GM12878 (cell line): ENCODE data around the gene LAMA2. TPM values are rescaled to one million over a fixed set of nuclear protein-coding genes. Genes with fewer than 3 reads are reported as not detected.

Experiments
- ATAC-seq: fragments of 200-7000 bp; cut with Tn5 transposase; 3 replicates; pipeline ENCODE4 v1.9.1; 2020; ENCODE audit warnings: mild to moderate bottlenecking, moderate library complexity
- BruUV-seq: library from RNA; stranded (reverse); fragments of 400-500 nt; replicated peaks from 2 replicates; lab custom pipeline; 2021; lab: Mats Ljungman, UMichigan
- CTCF ChIA-PET: fragments of 300-600 bp; sonication (Branson Sonifier 250); formaldehyde crosslinking; extraction: SDS; loops from one replicate; lab custom pipeline; 2021; ENCODE audit warnings: inconsistent platforms; lab: Yijun Ruan, JAX
- POLR2A ChIA-PET: fragments of 350-600 bp; formaldehyde crosslinking; extraction: SDS; loops from one replicate; lab custom pipeline; 2021; ENCODE audit warnings: inconsistent platforms; lab: Charles Lee
- RAD21 ChIA-PET: fragments of 300-600 bp; sonication (Branson Sonifier 250); formaldehyde crosslinking; loops from one replicate; lab custom pipeline; 2023; ENCODE audit warnings: antibody characterized with exemption; ENCODE audit not compliant: unreplicated experiment; lab: Charles Lee
- SMC1A ChIA-PET: fragments of 300-600 bp; sonication (Branson Sonifier 250); formaldehyde crosslinking; loops from one replicate; lab custom pipeline; 2023; ENCODE audit not compliant: unreplicated experiment, uncharacterized antibody; lab: Charles Lee
- DNase-seq: peaks from one replicate; pipeline ENCODE4 v3.0.0-alpha.2; 2011; ENCODE audit warnings: low read depth, low spot score
- FAIRE-seq: peaks from 3 replicates; lab custom pipeline; 2011; peaks lifted over from hg19 to GRCh38; lab: Jason Lieb, UNC
- H2AFZ ChIP-seq: 2 replicates; pipeline ENCODE4 v1.6.0; 2011; ENCODE audit warnings: low read depth, low read length, control low read depth; ENCODE audit not compliant: control insufficient read depth
- H3K27ac ChIP-seq: 2 replicates; pipeline ENCODE4 v1.5.1; 2011; ENCODE audit warnings: control low read depth; ENCODE audit not compliant: control insufficient read depth, insufficient read depth
- H3K27me3 ChIP-seq, 2 experiments: replicated peaks in 1 of 2; 2 replicates each; pipeline versions ENCODE4 v1.6.0 to v1.6.1; 2011; ENCODE audit warnings: low read length in 1 of 2; ENCODE audit not compliant: control insufficient read depth in 2 of 2, insufficient read depth in 2 of 2
- H3K36me3 ChIP-seq, 2 experiments: 2 replicates each; pipeline ENCODE4 v1.5.1; 2011; ENCODE audit warnings: low read length in 1 of 2; ENCODE audit not compliant: control insufficient read depth in 2 of 2, insufficient read depth in 2 of 2
- H3K4me1 ChIP-seq: 2 replicates; pipeline ENCODE4 v1.6.1; 2011; ENCODE audit warnings: mild to moderate bottlenecking, low read length, moderate library complexity, mixed read lengths; ENCODE audit not compliant: control insufficient read depth, insufficient read depth
- H3K4me2 ChIP-seq: 2 replicates; pipeline ENCODE4 v1.6.0; 2011; ENCODE audit warnings: control low read depth; ENCODE audit not compliant: control insufficient read depth, insufficient read depth
- H3K4me3 ChIP-seq: fragments of 200-600 bp; sonication (generic); 2 replicates; pipeline ENCODE4 v1.5.1; 2016
- H3K79me2 ChIP-seq: 2 replicates; pipeline ENCODE4 v1.6.0; 2011; ENCODE audit warnings: low read length; ENCODE audit not compliant: control insufficient read depth, insufficient read depth
- H3K9ac ChIP-seq: 2 replicates; pipeline ENCODE4 v1.8.0; 2011; ENCODE audit warnings: low read length, control low read depth, mixed read lengths; ENCODE audit not compliant: control insufficient read depth, insufficient read depth
- H3K9me3 ChIP-seq: replicated peaks from 3 replicates; pipeline ENCODE4 v1.5.1; 2011; ENCODE audit warnings: mild to moderate bottlenecking, low read length; ENCODE audit not compliant: control insufficient read depth, insufficient read depth
- H4K20me1 ChIP-seq: 2 replicates; pipeline ENCODE4 v1.6.0; 2011; ENCODE audit not compliant: control insufficient read depth, insufficient read depth
- BCL3 ChIP-seq: IDR thresholded peaks from 2 replicates; pipeline ENCODE4 v1.6.1; 2011; ENCODE audit warnings: borderline replicate concordance, low read depth, mild to moderate bottlenecking, moderate library complexity, low read length; ENCODE audit not compliant: insufficient read depth, poor library complexity, severe bottlenecking
- BMI1 ChIP-seq: fragments of 450-650 bp; IDR thresholded peaks from 2 replicates; pipeline ENCODE4 v1.6.1; 2016; ENCODE audit warnings: mild to moderate bottlenecking, moderate library complexity, borderline replicate concordance
- ESRRA ChIP-seq: IDR thresholded peaks from 2 replicates; pipeline ENCODE4 v1.6.1; 2012; ENCODE audit warnings: mild to moderate bottlenecking, low read length, improper control_type of control experiment
- GABPA ChIP-seq: IDR thresholded peaks from 2 replicates; pipeline ENCODE4 v1.6.1; 2014; ENCODE audit warnings: antibody characterized with exemption, low read depth, mild to moderate bottlenecking, inconsistent platforms
- MAX ChIP-seq: IDR thresholded peaks from 2 replicates; pipeline ENCODE4 v1.6.1; 2012; ENCODE audit warnings: low read depth, low read length, improper control_type of control experiment
- NR2C1 ChIP-seq: fragments of 450-650 bp; IDR thresholded peaks from 2 replicates; pipeline ENCODE4 v1.6.1; 2017; ENCODE audit warnings: antibody characterized with exemption, mild to moderate bottlenecking, moderate library complexity
- RELA ChIP-seq: fragments of 450-650 bp; IDR thresholded peaks from 2 replicates; pipeline ENCODE4 v1.8.0; 2014; ENCODE audit warnings: borderline replicate concordance; ENCODE audit not compliant: partially characterized antibody
- SMAD1 ChIP-seq: fragments of 450-650 bp; IDR thresholded peaks from 2 replicates; pipeline ENCODE4 v1.6.1; 2018; ENCODE audit warnings: mild to moderate bottlenecking, low read depth; ENCODE audit not compliant: partially characterized antibody
- WGBS: methylation state at CpG from one replicate; pipeline ENCODE4 v1.1.6; 2016; ENCODE audit warnings: low lambda C conversion rate; ENCODE audit not compliant: insufficient replicate concordance, insufficient coverage; ENCODE audit errors: missing lambda C conversion rate; 5-methylcytosine and 5-hydroxymethylcytosine counted together
- in situ Hi-C: fragments of 300-500 bp; cut with MboI; formaldehyde crosslinking; loops from 9 replicates; pipeline ENCODE4 v1.14.3; 2018; ENCODE audit warnings: mixed read lengths
- intact Hi-C: fragments of 100-400 bp; cut with micrococcal nuclease; formaldehyde crosslinking; loops from one replicate; pipeline ENCODE4 v1.14.2; 2022; ENCODE audit not compliant: unreplicated experiment
- polyA plus RNA-seq, 11 experiments: library from polyadenylated mRNA; depleted of rRNA in 4 of 11; unstranded in 6 of 11; stranded (reverse) in 5 of 11; fragments of >200 nt; fragmentation: Nextera tagmentation in 4 of 11; fragmentation: Illumina TruSeq in 1 of 11; extraction: Ambion mirVana in 4 of 11; extraction: Trizol in 1 of 11; gene quantifications; 1 replicate in 1 of 11; 2 replicates in 10 of 11; pipeline versions ENCODE4 v1.2.1 to v1.2.3, GENCODE V29; 2011 to 2016; ENCODE audit warnings: inconsistent platforms in 2 of 11, missing spikeins in 2 of 11, low read depth in 1 of 11
- total RNA-seq, 4 experiments: library from RNA; depleted of rRNA in 3 of 4; stranded (reverse); fragments of >200 nt in 3 of 4; fragmentation: Illumina TruSeq in 1 of 4; extraction: Trizol in 1 of 4; gene quantifications; 2 replicates each; pipeline versions ENCODE4 v1.2.1 to v1.2.3, GENCODE V29; 2013 to 2021

LAMA2 gene
- total and polyA plus RNA-seq, 10 of the 15 experiments (the other 5 are each of a cell fraction or from before 2014, with no cell fraction given) = 0.04 to 2.0 (median 0.37) TPM; not detected in 1

- ChIA-PET RAD21 (no interaction called here), CTCF (interaction anchor here (0.6 kb wide), 1 partner anchor 70 kb away, joined by 6 read pairs; no protein-coding TSS in a partner anchor), SMC1A (interaction anchor here (1.1 kb wide), 1 partner anchor 15 kb away, joined by 3 read pairs; no protein-coding TSS in a partner anchor), POLR2A (no interaction called here)
- H3K36me3 ChIP-seq = no peaks in the 10 kb centered on the region
- no peak overlapping the region for H3K4me3 ChIP-seq
- no peak overlapping the region for H3K9ac ChIP-seq
- H4K20me1 ChIP-seq = no peaks in the 10 kb centered on the region
- no peaks in the 10 kb centered on the region for H3K9me3 ChIP-seq
- H3K27ac ChIP-seq = no peak overlapping the region
- no peaks in the 10 kb centered on the region for H3K4me1 ChIP-seq
- WGBS = 0% methylated on average over 1 of the region's 1 CpG
- H2AFZ ChIP-seq = no peak overlapping the region
- H3K4me2 ChIP-seq = no peak overlapping the region
- no peaks in the 10 kb centered on the region; a peak in 1 of 4 replicates for H3K27me3 ChIP-seq
- intact Hi-C loops = no loop called here
- FAIRE-seq (no peak), ATAC-seq (no peak), DNase-seq (no peak)
- in situ Hi-C loops = no loop called here
- H3K79me2 ChIP-seq = no peaks in the 10 kb centered on the region
- TF ChIP-seq ESRRA (no peak), BMI1 (no peak), RELA (no peak), BCL3 (no peak), MAX (no peak), GABPA (no peak), SMAD1 (no peak), NR2C1 (no peak)
- BruUV-seq = no TSS peak
Observed at GRCh38 chr6:129276461-129276860, 393.5 kb downstream of the LAMA2 start.
